ENCODE data around the gene GABRR1.
A peak's percentile ranks its signal among the peaks of the same experiment; 100 is the strongest.

GABRR1 gene

DNA sequence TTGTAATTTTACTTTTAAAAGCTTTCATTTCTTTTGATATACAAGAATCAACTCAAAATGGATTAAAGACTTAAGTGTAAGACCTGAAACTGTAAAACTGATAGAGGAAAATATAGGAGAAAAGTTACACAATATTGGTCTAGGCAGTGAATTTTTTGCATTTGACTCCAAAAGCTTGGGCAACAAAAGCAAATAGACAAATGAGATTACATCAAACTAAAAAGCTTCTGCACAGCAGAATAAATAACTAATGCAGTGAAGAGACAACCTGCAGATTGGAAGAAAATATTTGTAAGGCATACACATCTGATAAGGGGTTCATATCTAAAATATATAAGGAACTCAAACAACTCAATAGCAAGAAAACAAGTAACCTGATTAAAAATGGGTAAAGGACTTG, 3.0 kb downstream of the GABRR1 start:
- DNase-seq = no peak

DNA sequence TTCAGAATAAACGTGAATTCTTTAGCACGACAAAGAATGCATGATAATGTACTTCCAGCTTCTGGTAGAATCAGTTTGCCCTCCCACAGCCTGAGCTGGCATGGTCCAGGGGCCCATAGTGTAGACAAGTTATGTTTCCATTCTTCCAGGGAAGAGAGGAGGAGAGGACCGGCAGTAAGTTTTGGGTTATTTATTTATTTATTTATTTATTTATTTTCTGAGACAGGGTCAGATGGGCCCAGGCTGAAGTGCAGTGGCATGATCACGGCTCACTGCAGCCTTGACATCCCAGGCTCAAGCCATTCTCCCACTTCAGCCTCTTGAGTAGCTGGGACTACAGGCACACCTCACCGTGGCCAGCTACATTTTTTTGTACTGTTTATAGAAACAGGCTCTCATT, 4.7 kb downstream of the GABRR1 start:
- no peak for DNase-seq

- DNase-seq = no peak
Measured at GRCh38 chr6:89209457-89209856, 7.7 kb downstream of the GABRR1 start.

DNA sequence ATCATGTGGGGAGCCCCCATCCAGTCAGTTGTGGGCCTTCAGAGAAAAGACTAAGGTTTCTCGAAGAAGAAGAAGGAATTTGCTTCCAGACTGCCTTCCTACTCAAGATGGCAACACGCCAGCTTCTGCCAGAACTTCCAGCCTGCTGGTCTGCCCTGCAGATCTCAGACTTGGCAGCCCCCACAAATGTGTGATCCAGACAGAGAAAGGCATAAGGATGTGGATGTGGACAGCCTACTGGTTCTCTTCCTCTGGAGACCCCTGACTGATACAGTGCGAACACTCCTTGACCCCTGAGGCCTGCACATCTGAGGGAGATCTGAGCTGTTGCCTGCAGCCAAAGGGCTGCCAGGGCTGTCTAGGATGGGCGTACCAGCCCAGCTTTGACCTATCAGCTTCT, 8.6 kb downstream of the GABRR1 start:
- DNase-seq = no peak

GRCh38 chr6:89205819-89206218, 11.3 kb downstream of the GABRR1 start:
- DNase-seq = no peak

DNA sequence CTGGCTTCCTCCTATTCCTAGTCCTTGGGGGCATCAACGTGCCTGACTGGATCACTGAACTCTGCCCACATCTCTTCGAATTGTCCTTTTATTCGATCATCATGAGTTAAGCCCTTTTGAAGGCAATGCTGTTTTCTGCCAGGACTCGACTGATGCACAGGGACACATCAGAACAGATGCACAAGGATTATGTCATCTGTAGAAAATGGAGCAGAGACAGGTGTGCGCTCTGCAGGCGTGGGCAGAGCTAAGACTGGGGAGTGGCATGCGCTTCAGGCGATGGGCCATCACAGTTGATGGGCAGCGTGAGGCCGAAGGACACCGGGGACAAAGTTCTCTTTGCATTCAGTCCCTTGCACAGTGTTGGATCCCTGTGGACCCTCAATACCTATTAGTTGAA, 13.1 kb downstream of the GABRR1 start:
- DNase-seq = no peak

- no peak for DNase-seq
Measured at GRCh38 chr6:89200706-89201215, 16.4 kb downstream of the GABRR1 start.

GRCh38 chr6:89199579-89199978, 17.6 kb downstream of the GABRR1 start:
- no peak for DNase-seq

GRCh38 chr6:89198235-89198634, 18.9 kb downstream of the GABRR1 start:
- DNase-seq = no peak

DNA sequence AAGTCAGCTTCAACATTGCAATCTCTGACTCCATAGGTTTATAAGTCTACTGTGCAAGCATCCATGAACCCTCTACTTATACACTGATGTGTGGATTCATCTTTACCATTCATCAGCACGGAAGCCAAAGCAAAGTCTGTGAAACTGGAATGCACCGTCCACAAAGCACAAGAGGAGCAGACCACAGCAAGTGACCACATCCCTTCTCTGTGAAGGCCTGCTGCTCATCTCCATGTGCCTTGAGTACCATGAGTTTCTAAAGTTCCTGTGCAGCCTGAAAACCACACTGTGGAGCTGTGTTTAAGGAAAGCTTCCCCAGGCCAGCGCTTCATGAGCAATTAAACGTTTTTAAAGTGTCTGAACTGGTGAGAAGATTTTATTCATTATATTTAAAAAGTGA, 20.0 kb downstream of the GABRR1 start:
- no peak for DNase-seq

- no peak for DNase-seq
Measured at GRCh38 chr6:89194559-89194958, 22.6 kb downstream of the GABRR1 start.

GRCh38 chr6:89190741-89191140, 26.4 kb downstream of the GABRR1 start:
- DNase-seq = no peak

- DNase-seq = no peak
Measured at GRCh38 chr6:89187504-89187903, 29.7 kb downstream of the GABRR1 start.

DNA sequence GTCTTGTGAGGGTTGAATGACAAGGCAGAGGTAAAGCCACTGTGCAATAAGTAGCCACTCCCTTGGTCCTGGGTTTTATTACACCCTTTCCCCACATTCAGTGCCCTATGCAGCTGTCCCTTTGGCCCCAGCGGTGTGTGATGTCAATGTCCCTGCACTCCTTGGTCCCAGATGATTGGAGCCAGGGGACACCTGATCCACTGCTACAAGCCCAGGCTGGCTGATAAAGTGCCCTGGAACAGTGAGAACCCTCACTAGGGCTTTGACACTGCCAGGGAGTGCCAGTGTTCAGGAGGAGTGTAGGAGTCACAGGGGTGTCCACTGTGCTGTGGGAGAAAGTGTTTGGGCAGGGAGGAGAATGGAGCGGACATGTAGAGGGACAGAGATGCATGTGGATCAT, 30.4 kb downstream of the GABRR1 start:
- DNase-seq = no peak

DNA sequence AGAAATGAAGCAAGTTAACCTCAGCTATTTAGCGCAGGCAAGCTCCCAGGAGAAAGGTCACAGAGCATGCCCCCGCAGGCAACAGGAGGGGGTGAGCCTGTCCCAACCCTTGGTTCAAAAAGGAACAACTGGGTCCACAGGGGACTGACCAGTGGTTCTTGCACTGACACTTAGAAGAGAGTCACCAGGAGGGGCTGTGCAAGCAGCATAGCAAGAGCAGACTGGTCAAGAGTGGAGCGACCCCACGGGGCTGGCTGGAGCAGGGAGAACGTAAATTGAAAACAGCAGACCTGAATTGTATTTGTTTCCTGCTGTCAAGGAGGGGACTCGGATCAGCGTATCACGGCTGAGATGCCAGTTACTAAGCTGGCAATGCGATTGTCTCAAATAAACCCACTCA, 32.8 kb downstream of the GABRR1 start:
- no peak for DNase-seq

GRCh38 chr6:89183294-89183693, 33.9 kb downstream of the GABRR1 start:
- DNase-seq = no peak

DNA sequence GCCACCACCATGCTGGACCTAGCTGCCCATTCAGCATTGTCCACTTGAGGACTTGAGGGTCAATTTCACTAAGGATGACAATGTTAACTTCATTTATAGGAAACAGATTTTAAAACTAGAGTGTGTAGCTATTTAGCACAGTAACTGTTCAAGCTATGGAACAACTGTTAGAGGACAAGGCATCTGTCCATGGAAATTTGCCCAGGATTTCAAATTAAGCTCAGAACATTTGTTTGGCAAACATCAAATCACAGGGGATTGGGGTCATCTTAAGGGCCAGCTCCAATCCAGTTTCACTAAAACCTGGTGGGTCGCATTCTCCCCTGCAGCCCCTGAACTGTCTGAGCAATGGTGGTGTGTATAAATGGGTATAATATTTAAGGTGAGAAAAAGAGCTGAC, 36.2 kb downstream of the GABRR1 start:
- DNase-seq = no peak

DNA sequence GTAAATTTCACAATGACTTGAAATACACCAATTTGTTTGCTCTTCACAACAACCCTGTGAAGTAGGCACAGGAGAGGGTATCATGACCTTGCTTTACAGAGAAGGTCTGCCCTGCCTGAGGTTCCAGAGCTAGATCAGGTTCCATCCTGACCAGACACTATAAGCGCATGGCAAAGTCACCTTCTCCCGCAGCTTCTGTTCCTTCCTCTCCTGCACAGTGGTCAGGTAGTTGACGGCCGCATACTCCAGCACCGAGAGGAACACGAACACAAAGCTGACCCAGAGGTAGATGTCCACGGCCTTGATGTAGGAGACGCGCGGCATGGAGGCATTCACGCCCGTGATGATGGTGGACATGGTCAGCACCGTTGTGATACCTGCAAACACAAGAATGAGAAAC, 37.0 kb downstream of the GABRR1 start:
- no peak for DNase-seq

GRCh38 chr6:89173634-89174033, 43.5 kb downstream of the GABRR1 start:
- DNase-seq = no peak

- no peak for DNase-seq
Measured at GRCh38 chr6:89172131-89172530, 45.0 kb downstream of the GABRR1 start.

- DNase-seq = peak; percentile 45
Measured at GRCh38 chr6:89162047-89162371, 55.1 kb downstream of the GABRR1 start.

DNA sequence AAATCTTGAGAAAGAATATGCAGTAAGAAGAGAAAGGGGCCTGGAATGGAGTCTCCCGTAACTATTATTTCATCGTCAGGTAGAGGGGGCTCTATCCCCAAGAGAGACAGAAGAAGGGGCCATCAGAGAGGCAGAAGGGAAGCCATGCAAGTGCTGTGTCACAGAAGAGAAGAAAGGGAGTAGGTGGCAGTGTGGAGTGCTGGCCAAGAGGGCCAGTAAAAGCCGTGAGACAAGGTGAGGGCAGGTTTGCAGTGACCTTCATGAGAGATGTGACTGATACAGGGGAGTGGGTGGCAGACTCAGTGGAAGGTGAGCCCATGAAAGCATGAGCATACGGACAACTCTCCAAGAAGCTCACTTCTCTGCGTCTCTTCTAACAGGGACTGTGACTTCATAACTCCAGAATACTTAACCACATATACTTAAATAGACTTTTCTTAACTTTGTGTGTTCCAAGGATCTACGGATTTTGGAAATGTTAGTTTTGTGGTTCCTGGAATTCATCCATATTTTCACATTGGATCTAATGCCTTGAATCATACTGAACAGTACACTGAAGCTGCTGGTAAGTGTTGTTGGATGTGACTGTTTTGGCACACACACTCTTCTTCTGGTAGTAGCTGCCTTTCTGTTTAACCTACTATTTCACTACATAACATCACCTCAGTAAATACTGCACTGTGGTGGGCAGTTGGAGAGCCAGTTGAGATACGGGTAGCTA, 55.7 kb downstream of the GABRR1 start:
- DNase-seq = no peak

DNA sequence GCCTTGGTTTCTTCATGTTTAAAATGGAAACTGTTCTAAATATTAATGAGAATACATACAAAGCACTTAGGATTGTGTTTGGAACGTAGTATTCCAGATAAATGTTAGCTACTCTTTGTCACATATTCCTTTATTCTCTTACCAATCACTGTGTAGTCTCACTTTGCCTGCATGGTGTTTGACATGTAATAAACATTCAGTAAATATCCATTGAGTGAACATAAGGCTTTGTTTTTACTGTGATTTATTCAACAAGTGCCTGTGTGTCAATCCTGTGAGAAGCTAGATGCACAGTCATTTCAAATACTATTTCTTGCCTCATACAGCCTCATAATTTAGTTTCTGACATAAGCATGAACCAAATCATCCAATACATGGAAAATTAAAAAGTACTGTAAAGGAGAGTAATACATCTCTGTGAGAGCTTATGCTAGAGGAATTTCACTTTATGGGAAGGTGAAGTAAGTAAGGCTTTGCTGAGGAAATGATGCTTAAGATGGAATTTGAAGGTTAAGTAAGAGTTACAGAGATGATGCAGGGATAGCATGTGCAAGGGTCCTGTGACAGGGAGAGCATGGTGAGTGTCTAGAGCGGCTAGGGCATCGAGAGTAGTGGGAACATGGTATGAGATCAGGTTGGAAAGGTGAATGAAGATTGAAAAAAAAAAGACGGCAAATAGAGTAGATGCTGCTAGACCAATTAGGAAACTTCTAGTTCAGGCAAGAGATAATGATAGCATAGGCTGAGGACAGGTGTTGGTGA, 56.6 kb downstream of the GABRR1 start:
- DNase-seq = no peak

DNA sequence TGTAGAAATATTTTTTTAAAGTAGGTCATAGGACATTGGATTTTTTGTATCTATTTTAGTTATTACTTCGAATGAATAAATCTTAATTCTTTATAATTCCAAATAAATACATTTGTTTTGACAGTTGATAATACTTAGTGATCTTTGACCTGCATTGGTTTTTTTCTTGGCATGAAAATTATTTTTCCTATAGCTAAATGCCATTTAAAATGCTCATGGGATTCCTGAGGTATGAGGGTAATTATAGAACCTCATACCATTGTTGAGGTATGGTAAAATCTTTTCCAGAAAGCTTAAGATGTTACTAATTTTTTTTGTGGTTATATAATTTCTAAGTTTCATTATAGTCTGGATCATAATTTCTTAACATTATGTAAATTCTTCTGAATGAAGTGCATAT, 63.0 kb downstream of the GABRR1 start:
- no peak for DNase-seq
